HG03280 (cell line): ENCODE measurements around the gene FTSJ3.

Source experiments
- ATAC-seq: cut with Tn5 transposase; IDR thresholded peaks from one replicate; pipeline ENCODE4 v1.9.1; 2021; ENCODE audit warnings: mild to moderate bottlenecking, moderate library complexity; ENCODE audit not compliant: unreplicated experiment

Gene FTSJ3

GRCh38 chr17:63790057-63790456 lies 37.4 kb downstream of the FTSJ3 start:
- ATAC-seq, result no peak

- no peak for ATAC-seq
Observed at GRCh38 chr17:63786971-63787711, 40.3 kb downstream of the FTSJ3 start.

- no peak for ATAC-seq
Observed at GRCh38 chr17:63786117-63786516, 41.3 kb downstream of the FTSJ3 start.

- ATAC-seq, result no peak
Observed at GRCh38 chr17:63785556-63785955, 41.9 kb downstream of the FTSJ3 start.

- no peak for ATAC-seq
Observed at GRCh38 chr17:63783522-63783921, 43.9 kb downstream of the FTSJ3 start.

GRCh38 chr17:63780928-63781327 lies 46.5 kb downstream of the FTSJ3 start:
- ATAC-seq, result no peak

GRCh38 chr17:63780507-63780906 lies 47.0 kb downstream of the FTSJ3 start:
- ATAC-seq, result no peak

GRCh38 chr17:63775420-63775819 lies 52.0 kb downstream of the FTSJ3 start:
- ATAC-seq, result no peak

- no peak for ATAC-seq
Observed at GRCh38 chr17:63774969-63775265, 52.5 kb downstream of the FTSJ3 start.

GRCh38 chr17:63774141-63774968 lies 53.1 kb downstream of the FTSJ3 start, which contains the start of gene DDX42:
TSS of gene DDX42 (plus strand) at chr17:63774170. CDS start at chr17:63787050, 12,880 bp downstream.
- ATAC-seq, result peak; percentile 1

GRCh38 chr17:63773272-63774140 lies 54.0 kb downstream of the FTSJ3 start, which contains the start of gene CCDC47:
TSS of gene CCDC47 (minus strand) at chr17:63773597. CDS start at chr17:63766175, 7,422 bp downstream.
- ATAC-seq, result peak; percentile 84

- ATAC-seq, result no peak
Observed at GRCh38 chr17:63772801-63773271, 54.6 kb downstream of the FTSJ3 start.
